ENCODE results near the gene STEAP4. TPM values are rescaled to one million over a fixed set of nuclear protein-coding genes. Genes with fewer than 3 reads are reported as not detected.

Gene STEAP4
- total RNA-seq, 2 experiments from 2014 or later = not detected

- Mint-ChIP-seq H3K9me3 (no peaks in the 10 kb centered on the region), H3K36me3 (ENCODE audit: low read depth) (no peaks in the 10 kb centered on the region), H3K4me3 (no peak overlapping the region), H3K27ac (no peak overlapping the region), H3K27me3 (peaks cover 23% of the 10 kb centered on the region), H3K4me1 (ENCODE audit: low read depth) (peaks cover 4% of the 10 kb centered on the region)
- intact Hi-C loops (cut with micrococcal nuclease) = no loop called here
- POLR2A ChIA-PET = no interaction called here
- no peak for TF ChIP-seq CTCF (IDR thresholded peaks at IDR 0.05)
- DNase-seq (no peak), ATAC-seq (no peak)
- CTCF ChIA-PET = no interaction called here
These were observed 4.8 kb downstream of the STEAP4 start for GRCh38 chr7:88301924-88302323.

- Mint-ChIP-seq H3K36me3 (ENCODE audit: low read depth) (no peaks in the 10 kb centered on the region), H3K27ac (no peak overlapping the region), H3K4me3 (no peak overlapping the region), H3K27me3 (peaks cover 13% of the 10 kb centered on the region), H3K9me3 (no peaks in the 10 kb centered on the region), H3K4me1 (ENCODE audit: low read depth) (no peaks in the 10 kb centered on the region)
- no peak for ATAC-seq
- ChIA-PET POLR2A (no interaction called here), CTCF (interaction anchor here (1.0 kb wide), 1 partner anchor 14 kb away, joined by 3 read pairs; no protein-coding TSS in a partner anchor)
- intact Hi-C loops (cut with micrococcal nuclease) = no loop called here
- no peak for TF ChIP-seq CTCF (IDR thresholded peaks at IDR 0.05)
- no peak for DNase-seq
These were observed 6.2 kb downstream of the STEAP4 start for GRCh38 chr7:88300401-88300945.

- no peak for ATAC-seq
- no peak for TF ChIP-seq CTCF (IDR thresholded peaks at IDR 0.05)
- Mint-ChIP-seq H3K27ac (no peak overlapping the region), H3K27me3 (peaks cover 6% of the 10 kb centered on the region), H3K4me3 (no peak overlapping the region), H3K36me3 (ENCODE audit: low read depth) (no peaks in the 10 kb centered on the region), H3K9me3 (no peaks in the 10 kb centered on the region), H3K4me1 (ENCODE audit: low read depth) (no peaks in the 10 kb centered on the region)
- intact Hi-C loops (cut with micrococcal nuclease) = no loop called here
- ChIA-PET CTCF (no interaction called here), POLR2A (no interaction called here)
- no peak for DNase-seq
These were observed 7.6 kb downstream of the STEAP4 start for GRCh38 chr7:88299126-88299525.

GRCh38 chr7:88293866-88294265 is 12.8 kb downstream of the STEAP4 start:
- DNase-seq (no peak), ATAC-seq (no peak)
- H3K9me3 Mint-ChIP-seq = no peaks in the 10 kb centered on the region
- peaks cover 3% of the 10 kb centered on the region for H3K4me1 Mint-ChIP-seq (ENCODE audit: low read depth)
- H3K4me3 Mint-ChIP-seq = no peak overlapping the region
- no peak for TF ChIP-seq CTCF (IDR thresholded peaks at IDR 0.05)
- H3K36me3 Mint-ChIP-seq (ENCODE audit: low read depth) = no peaks in the 10 kb centered on the region
- intact Hi-C loops (cut with micrococcal nuclease) = no loop called here
- H3K27me3 Mint-ChIP-seq = peaks cover 2% of the 10 kb centered on the region
- CTCF ChIA-PET = no interaction called here
- no peak overlapping the region for H3K27ac Mint-ChIP-seq
- POLR2A ChIA-PET = no interaction called here

- intact Hi-C loops (cut with micrococcal nuclease) = no loop called here
These were observed 15.1 kb downstream of the STEAP4 start for GRCh38 chr7:88291398-88292173.

More at GRCh38 chr7:88291398-88292173, 15.1 kb downstream of the STEAP4 start:
- Mint-ChIP-seq H3K9me3 (no peaks in the 10 kb centered on the region), H3K27ac (no peak overlapping the region), H3K36me3 (ENCODE audit: low read depth) (no peaks in the 10 kb centered on the region), H3K27me3 (peaks cover 4% of the 10 kb centered on the region), H3K4me3 (no peak overlapping the region), H3K4me1 (ENCODE audit: low read depth) (peaks cover 3% of the 10 kb centered on the region)
- ChIA-PET POLR2A (no interaction called here), CTCF (no interaction called here)
- DNase-seq (no peak), ATAC-seq (no peak)
- TF ChIP-seq CTCF (IDR thresholded peaks at IDR 0.05) = no peak

All from activated CD8-positive, alpha-beta T cell treated with anti-CD3 and anti-CD28 coated beads for 36 hours (primary cell).